Upper lobe of left lung (tissue), 6 donors: ENCODE results near the gene FOXP1. TPM values are rescaled to one million over a fixed set of nuclear protein-coding genes. Genes with fewer than 3 reads are reported as not detected.

Experiments
- ATAC-seq, 2 donors: fragments of 200-7000 bp; cut with Tn5 transposase; one replicate each; pipeline ENCODE4 v1.9.1; 2022; ENCODE audit warnings: mild to moderate bottlenecking in 2 of 2, moderate library complexity in 2 of 2; ENCODE audit not compliant: low FRiP score in 2 of 2
- DNase-seq, 2 donors: peaks; one replicate each; pipeline ENCODE4 v3.0.0-alpha.2; 2019 to 2020
- H3K27ac ChIP-seq, 4 donors: fragments of 200-600 bp; sonication (generic); one replicate each; pipeline ENCODE4 v1.5.1; 2016 to 2019
- H3K27me3 ChIP-seq, 4 donors: fragments of 200-600 bp; sonication (generic); one replicate each; pipeline ENCODE4 v1.5.1; 2017 to 2019
- H3K36me3 ChIP-seq, 4 donors: fragments of 200-600 bp; sonication (generic); one replicate each; pipeline ENCODE4 v1.5.1; 2016 to 2019
- H3K4me1 ChIP-seq, 4 donors: fragments of 200-600 bp; sonication (generic); one replicate each; pipeline ENCODE4 v1.5.1; 2018 to 2019
- H3K4me3 ChIP-seq, 4 donors: fragments of 200-600 bp; sonication (generic); one replicate each; pipeline ENCODE4 v1.5.1; 2017 to 2019; ENCODE audit warnings: mild to moderate bottlenecking in 2 of 4, moderate library complexity in 1 of 4
- H3K9me3 ChIP-seq, 4 donors: fragments of 200-600 bp; sonication (generic); one replicate each; pipeline ENCODE4 v1.5.1; 2018 to 2019
- EP300 ChIP-seq, 4 donors: sonication (generic); formaldehyde crosslinking; IDR thresholded peaks; one replicate each; pipeline ENCODE4 v1.5.1; 2017; ENCODE audit warnings: antibody characterized with exemption in 4 of 4, control low read depth in 2 of 4
- POLR2A ChIP-seq, 4 donors: fragments of 450-650 bp; IDR thresholded peaks; one replicate each; pipeline ENCODE4 v1.5.1; 2016 to 2017; ENCODE audit warnings: antibody characterized with exemption in 4 of 4, mild to moderate bottlenecking in 2 of 4
- POLR2AphosphoS5 ChIP-seq, 2 donors: sonication (generic); formaldehyde crosslinking; IDR thresholded peaks; one replicate each; pipeline ENCODE4 v1.5.1; 2017; ENCODE audit warnings: antibody characterized with exemption in 2 of 2
- WGBS, 2 donors: methylation state at CpG; one replicate each; pipeline ENCODE4 v1.1.5; 2017 to 2018; 5-methylcytosine and 5-hydroxymethylcytosine counted together
- total RNA-seq, 6 donors: library from RNA; depleted of rRNA in 4 of 6; stranded (reverse); fragments of >200 nt in 4 of 6; gene quantifications; one replicate each; pipeline versions ENCODE4 v1.1.0 to v1.2.1, GENCODE V29; 2016 to 2021
- TF ChIP-seq, protein P1 (sequence below), 6 experiments: fragments of 450-650 bp in 4 of 6; fragments of 200-600 bp in 2 of 6; sonication (generic) in 2 of 6; IDR thresholded peaks; one replicate each; pipeline ENCODE4 v1.5.1; 2016 to 2019; ENCODE audit warnings: antibody characterized with exemption in 6 of 6
- donor health status: DM: no; HTN: no; CAD: no; lungs with moderate emphysema.
- donor health status: DM: no; HTN: yes; CAD: no; lungs with severe emphysema.

FOXP1 gene
- total RNA-seq, 6 donors from 2014 or later, result 103 to 248 (median 134) TPM

DNA sequence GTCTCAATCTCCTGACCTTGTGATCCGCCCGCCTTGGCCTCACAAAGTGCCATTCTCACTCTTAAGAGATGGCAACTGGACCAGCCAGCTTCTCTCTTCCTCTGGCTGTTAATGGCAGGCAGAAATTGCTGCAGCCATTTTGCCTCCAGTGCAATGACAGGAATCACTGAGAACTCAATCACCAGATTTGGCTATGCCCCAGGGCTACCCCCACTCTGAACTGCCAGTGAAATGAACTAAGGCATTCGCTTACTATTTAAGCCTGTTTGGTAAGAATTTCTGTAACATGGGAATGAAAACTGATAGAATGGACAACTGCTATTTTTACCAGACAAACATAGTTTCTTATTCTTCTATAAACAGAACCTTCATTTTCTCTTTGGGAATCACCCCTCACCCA is 24.5 kb downstream of the FOXP1 start:
- no peak overlapping the region for H3K27ac ChIP-seq
- H3K4me1 ChIP-seq, result peaks cover 0 to 5% (median 2%) of the 10 kb centered on the region in 4 donors
- no peaks in the 10 kb centered on the region for H3K36me3 ChIP-seq
- WGBS, 2 donors, result 91 to 97% methylated on average over 3 of the region's 3 CpGs
- H3K27me3 ChIP-seq, result no peaks in the 10 kb centered on the region
- no peak overlapping the region for H3K4me3 ChIP-seq
- TF ChIP-seq, protein P1, sequence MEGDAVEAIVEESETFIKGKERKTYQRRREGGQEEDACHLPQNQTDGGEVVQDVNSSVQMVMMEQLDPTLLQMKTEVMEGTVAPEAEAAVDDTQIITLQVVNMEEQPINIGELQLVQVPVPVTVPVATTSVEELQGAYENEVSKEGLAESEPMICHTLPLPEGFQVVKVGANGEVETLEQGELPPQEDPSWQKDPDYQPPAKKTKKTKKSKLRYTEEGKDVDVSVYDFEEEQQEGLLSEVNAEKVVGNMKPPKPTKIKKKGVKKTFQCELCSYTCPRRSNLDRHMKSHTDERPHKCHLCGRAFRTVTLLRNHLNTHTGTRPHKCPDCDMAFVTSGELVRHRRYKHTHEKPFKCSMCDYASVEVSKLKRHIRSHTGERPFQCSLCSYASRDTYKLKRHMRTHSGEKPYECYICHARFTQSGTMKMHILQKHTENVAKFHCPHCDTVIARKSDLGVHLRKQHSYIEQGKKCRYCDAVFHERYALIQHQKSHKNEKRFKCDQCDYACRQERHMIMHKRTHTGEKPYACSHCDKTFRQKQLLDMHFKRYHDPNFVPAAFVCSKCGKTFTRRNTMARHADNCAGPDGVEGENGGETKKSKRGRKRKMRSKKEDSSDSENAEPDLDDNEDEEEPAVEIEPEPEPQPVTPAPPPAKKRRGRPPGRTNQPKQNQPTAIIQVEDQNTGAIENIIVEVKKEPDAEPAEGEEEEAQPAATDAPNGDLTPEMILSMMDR (IDR thresholded peaks at IDR 0.05), result no peak
- TF ChIP-seq EP300 (IDR thresholded peaks at IDR 0.05) (no peak), POLR2AphosphoS5 (IDR thresholded peaks at IDR 0.05) (no peak), POLR2A (IDR thresholded peaks at IDR 0.05) (no peak)
- no peak for DNase-seq
- ATAC-seq, result no peak
- H3K9me3 ChIP-seq, result no peaks in the 10 kb centered on the region

DNA sequence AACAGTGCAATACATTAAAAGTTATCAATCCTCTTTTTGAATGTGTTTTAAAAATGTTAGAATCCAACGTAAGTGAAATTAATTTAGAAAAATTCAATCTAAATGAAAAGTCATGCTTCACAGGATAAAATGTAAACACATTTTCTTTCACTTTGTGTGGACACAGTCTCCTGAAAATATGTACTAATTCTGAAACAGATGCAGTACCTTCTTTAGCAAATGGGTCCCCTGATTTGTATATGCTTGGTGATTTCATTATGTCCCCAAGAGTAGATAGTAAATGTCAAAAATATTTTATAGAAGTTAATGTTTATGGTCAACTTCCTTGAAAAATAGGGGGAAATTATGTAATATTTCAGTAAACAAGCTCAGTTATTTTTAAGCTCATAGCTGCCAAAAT is 28.9 kb downstream of the FOXP1 start:
- ATAC-seq, result no peak
- Histone ChIP-seq H3K9me3 (no peaks in the 10 kb centered on the region), H3K36me3 (peaks cover 0 to 4% (median 0%) of the 10 kb centered on the region in 4 donors), H3K4me3 (no peak overlapping the region), H3K27me3 (no peaks in the 10 kb centered on the region), H3K4me1 (peaks cover 0 to 13% (median 7%) of the 10 kb centered on the region in 4 donors), H3K27ac (no peak overlapping the region)
- TF ChIP-seq POLR2AphosphoS5 (IDR thresholded peaks at IDR 0.05), result no peak
- no peak for TF ChIP-seq EP300 (IDR thresholded peaks at IDR 0.05)
- TF ChIP-seq POLR2A (IDR thresholded peaks at IDR 0.05), result no peak
- TF ChIP-seq, protein P1 (IDR thresholded peaks at IDR 0.05), result no peak
- 89 to 92% methylated on average over 1 of the region's 1 CpG for WGBS, 2 donors
- no peak for DNase-seq

DNA sequence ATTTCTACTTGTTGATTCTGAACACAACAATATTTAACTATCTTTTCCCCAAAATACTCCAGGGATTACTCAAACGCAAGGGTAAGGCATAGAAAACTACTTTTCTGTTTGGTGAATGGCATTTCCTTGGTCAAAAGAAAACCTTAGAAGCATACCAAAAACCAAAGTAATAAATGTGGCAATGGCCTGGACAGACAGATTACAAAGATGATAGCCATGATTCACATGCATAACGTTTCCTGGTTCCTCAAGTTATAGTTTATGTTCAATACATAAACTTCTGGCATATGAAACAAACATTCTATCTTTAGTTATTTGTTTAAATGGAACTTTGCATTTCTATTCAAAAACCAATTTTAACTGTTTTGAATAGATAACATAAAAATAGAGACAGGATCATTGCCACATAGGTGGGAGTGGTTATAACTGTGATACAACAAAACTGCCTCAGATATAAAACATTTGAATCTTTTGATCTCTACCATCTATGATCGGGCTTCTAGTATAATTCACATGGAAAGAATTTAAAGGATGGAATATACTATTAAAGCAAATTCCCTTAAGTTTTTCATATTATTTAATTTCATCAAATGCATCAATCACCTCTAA is 32.1 kb downstream of the FOXP1 start:
- peaks cover 14 to 30% (median 22%) of the 10 kb centered on the region in 4 donors for H3K4me1 ChIP-seq
- H3K4me3 ChIP-seq, result no peak overlapping the region
- ATAC-seq (no peak), DNase-seq (no peak)
- no peaks in the 10 kb centered on the region for H3K9me3 ChIP-seq
- H3K27ac ChIP-seq, result no peak overlapping the region
- TF ChIP-seq, protein P1 (IDR thresholded peaks at IDR 0.05), result no peak
- TF ChIP-seq POLR2AphosphoS5 (IDR thresholded peaks at IDR 0.05) (no peak), EP300 (IDR thresholded peaks at IDR 0.05) (no peak), POLR2A (IDR thresholded peaks at IDR 0.05) (no peak)
- WGBS, 2 donors, result 68% methylated on average over 3 of the region's 3 CpGs
- H3K36me3 ChIP-seq, result peaks cover 0 to 4% (median 0%) of the 10 kb centered on the region in 4 donors
- H3K27me3 ChIP-seq, result no peaks in the 10 kb centered on the region

GRCh38 chr3:71549951-71550350 is 33.6 kb downstream of the FOXP1 start:
- TF ChIP-seq POLR2A (IDR thresholded peaks at IDR 0.05), result no peak
- TF ChIP-seq, protein P1 (IDR thresholded peaks at IDR 0.05), result no peak
- no peak for TF ChIP-seq EP300 (IDR thresholded peaks at IDR 0.05)
- TF ChIP-seq POLR2AphosphoS5 (IDR thresholded peaks at IDR 0.05), result no peak
- no peak overlapping the region for H3K27ac ChIP-seq
- H3K36me3 ChIP-seq, result peaks cover 0 to 4% (median 0%) of the 10 kb centered on the region in 4 donors
- no peaks in the 10 kb centered on the region for H3K27me3 ChIP-seq
- DNase-seq (no peak), ATAC-seq (no peak)
- H3K4me1 ChIP-seq, result peaks cover 16 to 35% (median 24%) of the 10 kb centered on the region in 4 donors
- 83% methylated on average over 7 of the region's 7 CpGs for WGBS, 2 donors
- H3K4me3 ChIP-seq, result no peak overlapping the region
- no peaks in the 10 kb centered on the region for H3K9me3 ChIP-seq
